ENCODE data around the gene EID2.

GRCh38 chr19:39539165-39539517, 820 bp downstream of the EID2 start:
- TF ChIP-seq EZH2 (IDR thresholded peaks at IDR 0.05) (no peak), CTCF (IDR thresholded peaks at IDR 0.05) (no peak)
